Measurements from ENCODE around the gene AMDHD2. TPM values are rescaled to one million over a fixed set of nuclear protein-coding genes. Genes with fewer than 3 reads are reported as not detected.
A peak's percentile ranks its signal among the peaks of the same experiment; 100 is the strongest.

Gene AMDHD2
- total and polyA plus RNA-seq, 2 of the 13 experiments (the other 11 are each of a cell fraction or from before 2014, with no cell fraction given), result 33.5 to 39.1 TPM

- no peak for TF ChIP-seq ZBTB39 (CRISPR knock-in tag; IDR thresholded peaks at IDR 0.05)
- TF ChIP-seq CBX2 (IDR thresholded peaks at IDR 0.05; ENCODE audit: low read depth, low read length), result no peak
- no peak for TF ChIP-seq CBX2 (CRISPR knock-in tag; IDR thresholded peaks at IDR 0.05; ENCODE audit: low read depth)
- no peak for TF ChIP-seq ZNF124 (CRISPR knock-in tag; IDR thresholded peaks at IDR 0.05)
- TF ChIP-seq MZF1 (CRISPR knock-in tag; IDR thresholded peaks at IDR 0.05; ENCODE audit: borderline replicate concordance), result no peak
- no peak for TF ChIP-seq JUNB (CRISPR knock-in tag; IDR thresholded peaks at IDR 0.05; ENCODE audit: borderline replicate concordance)
- TF ChIP-seq, protein P1, sequence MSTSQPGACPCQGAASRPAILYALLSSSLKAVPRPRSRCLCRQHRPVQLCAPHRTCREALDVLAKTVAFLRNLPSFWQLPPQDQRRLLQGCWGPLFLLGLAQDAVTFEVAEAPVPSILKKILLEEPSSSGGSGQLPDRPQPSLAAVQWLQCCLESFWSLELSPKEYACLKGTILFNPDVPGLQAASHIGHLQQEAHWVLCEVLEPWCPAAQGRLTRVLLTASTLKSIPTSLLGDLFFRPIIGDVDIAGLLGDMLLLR (CRISPR knock-in tag; IDR thresholded peaks at IDR 0.05), result 0 out of 2 replicates have a peak, but pooled peaks have one; percentile 33
- no peak for TF ChIP-seq MXD4 (CRISPR knock-in tag; IDR thresholded peaks at IDR 0.05)
- TF ChIP-seq ZNF598 (CRISPR knock-in tag; IDR thresholded peaks at IDR 0.05; ENCODE audit: borderline replicate concordance), result no peak
- TF ChIP-seq SNAPC2 (CRISPR knock-in tag; IDR thresholded peaks at IDR 0.05), result no peak
- no peak for TF ChIP-seq RORA (CRISPR knock-in tag; IDR thresholded peaks at IDR 0.05)
- TF ChIP-seq ZNF740 (CRISPR knock-in tag; IDR thresholded peaks at IDR 0.05), result no peak
- no peak for TF ChIP-seq TSC22D2 (CRISPR knock-in tag; IDR thresholded peaks at IDR 0.05; ENCODE audit: borderline replicate concordance)
- no peak for TF ChIP-seq ZBTB38 (CRISPR knock-in tag; IDR thresholded peaks at IDR 0.05)
- TF ChIP-seq, protein P2, sequence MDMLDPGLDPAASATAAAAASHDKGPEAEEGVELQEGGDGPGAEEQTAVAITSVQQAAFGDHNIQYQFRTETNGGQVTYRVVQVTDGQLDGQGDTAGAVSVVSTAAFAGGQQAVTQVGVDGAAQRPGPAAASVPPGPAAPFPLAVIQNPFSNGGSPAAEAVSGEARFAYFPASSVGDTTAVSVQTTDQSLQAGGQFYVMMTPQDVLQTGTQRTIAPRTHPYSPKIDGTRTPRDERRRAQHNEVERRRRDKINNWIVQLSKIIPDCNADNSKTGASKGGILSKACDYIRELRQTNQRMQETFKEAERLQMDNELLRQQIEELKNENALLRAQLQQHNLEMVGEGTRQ (IDR thresholded peaks at IDR 0.05; ENCODE audit: low read depth, low read length), result peak; percentile 98
- TF ChIP-seq, protein P2 (CRISPR knock-in tag; IDR thresholded peaks at IDR 0.05; ENCODE audit: borderline replicate concordance), result peak; percentile 81; the same call in 1 of the 2 replicates
- peak; percentile 59; the same call in 1 of the 2 replicates for TF ChIP-seq POGK (CRISPR knock-in tag; conservative IDR thresholded peaks at IDR 0.05)
- TF ChIP-seq ZNF160 (CRISPR knock-in tag; IDR thresholded peaks at IDR 0.05), result no peak
- no peak for TF ChIP-seq ZHX1 (CRISPR knock-in tag; IDR thresholded peaks at IDR 0.05; ENCODE audit: low read depth)
- TF ChIP-seq ZSCAN31 (CRISPR knock-in tag; IDR thresholded peaks at IDR 0.05; ENCODE audit: low read depth), result no peak
Measured at GRCh38 chr16:2520097-2520783, at the start of gene AMDHD2 (continued).
